Choroid plexus epithelial cell (primary cell): Measurements from ENCODE around the gene VRK2.
"Not testable (repeated sequence)": the region's sequence is repeated elsewhere in the genome, so short reads cannot be mapped to it uniquely, and the experiment has no call there.

Experiments used
- DNase-seq: peaks from one replicate; pipeline ENCODE4 v3.0.0-alpha.2; 2010; ENCODE audit warnings: low read depth
- H3K4me3 ChIP-seq: 2 replicates; pipeline ENCODE4 v1.5.1; 2011; ENCODE audit warnings: low read depth, mild to moderate bottlenecking, control low read depth, low read length, moderate library complexity
- CTCF ChIP-seq: conservative IDR thresholded peaks from 2 replicates; pipeline ENCODE4 v1.5.1; 2011; ENCODE audit warnings: low read depth, mild to moderate bottlenecking, control low read depth, inconsistent platforms, low read length, moderate library complexity

The VRK2 gene

GRCh38 chr2:58186501-58186900 is 139.9 kb downstream of the VRK2 start:
- H3K4me3 ChIP-seq, result no peak overlapping the region
- no peak for TF ChIP-seq CTCF
- DNase-seq, result no peak

GRCh38 chr2:58187022-58187421 is 140.4 kb downstream of the VRK2 start:
- DNase-seq, H3K4me3 ChIP-seq: not testable (repeated sequence)

GRCh38 chr2:58194458-58194857 is 147.9 kb downstream of the VRK2 start:
- no peak overlapping the region for H3K4me3 ChIP-seq
- TF ChIP-seq CTCF, result no peak
- DNase-seq, result peak; percentile 10

- TF ChIP-seq CTCF, result no peak
- no peak overlapping the region for H3K4me3 ChIP-seq
- no peak for DNase-seq
These were observed 149.1 kb downstream of the VRK2 start for GRCh38 chr2:58195662-58196061.

- H3K4me3 ChIP-seq, result no peak overlapping the region
- no peak for DNase-seq
- no peak for TF ChIP-seq CTCF
These were observed 151.3 kb downstream of the VRK2 start for GRCh38 chr2:58197894-58198293.

- DNase-seq, result no peak
- no peak for TF ChIP-seq CTCF
- no peak overlapping the region for H3K4me3 ChIP-seq
These were observed 155.8 kb downstream of the VRK2 start for GRCh38 chr2:58202404-58202803.

GRCh38 chr2:58203018-58203417 is 156.4 kb downstream of the VRK2 start:
- no peak overlapping the region for H3K4me3 ChIP-seq
- no peak for DNase-seq
- TF ChIP-seq CTCF, result no peak
